DOHH2 (cell line): ENCODE data around the gene LHFPL5.

ENCODE experiments used
- EZH2phosphoT487 ChIP-seq: fragments of 200-600 bp; sonication (generic); IDR thresholded peaks from 2 replicates; pipeline ENCODE4 v1.6.1; 2017; ENCODE audit warnings: borderline replicate concordance, mild to moderate bottlenecking, antibody characterized with exemption, low read length, moderate library complexity, mixed read lengths
- TF ChIP-seq, protein P1 (sequence below): fragments of 200-600 bp; sonication (generic); IDR thresholded peaks from one replicate; pipeline ENCODE4 v1.5.1; 2014; ENCODE audit warnings: antibody characterized with exemption, mild to moderate bottlenecking, low read depth, low read length; ENCODE audit not compliant: poor library complexity, severe bottlenecking

DNA sequence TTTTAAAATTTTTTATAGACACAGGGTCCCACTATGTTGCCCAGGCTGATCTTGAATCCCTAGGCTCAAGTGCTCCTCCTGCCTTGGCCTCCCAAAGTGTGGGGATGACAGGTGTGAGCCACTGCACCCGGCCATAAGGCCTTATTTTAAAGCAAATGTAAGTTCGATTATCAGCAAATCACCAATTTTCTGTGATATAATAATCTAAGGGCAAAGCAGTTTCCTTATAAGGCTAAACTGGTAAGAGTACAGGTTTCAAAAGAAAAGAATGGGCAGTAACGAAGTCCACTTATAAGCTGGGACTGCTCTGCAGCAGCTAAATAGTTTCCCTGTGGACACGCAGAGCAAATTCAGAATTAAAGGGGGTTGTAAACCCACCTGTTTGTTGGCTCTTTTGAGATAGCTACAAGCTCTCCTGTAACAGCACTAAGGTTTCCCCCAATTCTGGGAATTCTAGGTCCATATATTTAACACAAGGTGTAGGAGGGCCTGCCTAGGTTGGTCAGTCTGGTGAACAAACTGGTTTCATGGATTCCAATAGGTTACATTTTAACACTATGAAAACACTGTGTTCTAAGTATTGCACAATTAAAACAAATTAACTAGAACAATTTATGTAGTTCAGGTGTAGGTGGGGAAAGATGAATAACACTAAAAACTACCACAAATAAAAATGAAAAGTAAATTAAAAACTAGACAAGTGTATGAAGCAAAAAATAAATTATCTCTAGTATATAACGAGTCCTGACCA is 26.3 kb downstream of the LHFPL5 start:
- TF ChIP-seq, protein P1, sequence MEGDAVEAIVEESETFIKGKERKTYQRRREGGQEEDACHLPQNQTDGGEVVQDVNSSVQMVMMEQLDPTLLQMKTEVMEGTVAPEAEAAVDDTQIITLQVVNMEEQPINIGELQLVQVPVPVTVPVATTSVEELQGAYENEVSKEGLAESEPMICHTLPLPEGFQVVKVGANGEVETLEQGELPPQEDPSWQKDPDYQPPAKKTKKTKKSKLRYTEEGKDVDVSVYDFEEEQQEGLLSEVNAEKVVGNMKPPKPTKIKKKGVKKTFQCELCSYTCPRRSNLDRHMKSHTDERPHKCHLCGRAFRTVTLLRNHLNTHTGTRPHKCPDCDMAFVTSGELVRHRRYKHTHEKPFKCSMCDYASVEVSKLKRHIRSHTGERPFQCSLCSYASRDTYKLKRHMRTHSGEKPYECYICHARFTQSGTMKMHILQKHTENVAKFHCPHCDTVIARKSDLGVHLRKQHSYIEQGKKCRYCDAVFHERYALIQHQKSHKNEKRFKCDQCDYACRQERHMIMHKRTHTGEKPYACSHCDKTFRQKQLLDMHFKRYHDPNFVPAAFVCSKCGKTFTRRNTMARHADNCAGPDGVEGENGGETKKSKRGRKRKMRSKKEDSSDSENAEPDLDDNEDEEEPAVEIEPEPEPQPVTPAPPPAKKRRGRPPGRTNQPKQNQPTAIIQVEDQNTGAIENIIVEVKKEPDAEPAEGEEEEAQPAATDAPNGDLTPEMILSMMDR: no peak
- no peak for TF ChIP-seq EZH2phosphoT487
